ENCODE measurements around the gene SPATA21.

SPATA21 gene

GRCh38 chr1:16418823-16419425 lies 18.3 kb downstream of the SPATA21 start:
- no peak for DNase-seq

- no peak for DNase-seq
These were observed 24.0 kb downstream of the SPATA21 start for GRCh38 chr1:16413191-16413590.

- no peak for DNase-seq
These were observed 26.4 kb downstream of the SPATA21 start for GRCh38 chr1:16410803-16411202.

GRCh38 chr1:16409536-16410152 lies 27.6 kb downstream of the SPATA21 start:
- DNase-seq, result no peak

GRCh38 chr1:16406868-16407267 lies 30.4 kb downstream of the SPATA21 start:
- DNase-seq, result no peak

- no peak for DNase-seq
These were observed 31.8 kb downstream of the SPATA21 start for GRCh38 chr1:16405441-16405840.

GRCh38 chr1:16402742-16403141 lies 34.5 kb downstream of the SPATA21 start:
- no peak for DNase-seq

- no peak for DNase-seq
These were observed 38.8 kb downstream of the SPATA21 start for GRCh38 chr1:16398371-16398953.

GRCh38 chr1:16397120-16397519 lies 40.1 kb downstream of the SPATA21 start:
- no peak for DNase-seq

- no peak for DNase-seq
These were observed 40.6 kb downstream of the SPATA21 start for GRCh38 chr1:16396591-16396990.

GRCh38 chr1:16394977-16395376 lies 42.2 kb downstream of the SPATA21 start:
- DNase-seq, result no peak

- DNase-seq, result no peak
These were observed 43.4 kb downstream of the SPATA21 start for GRCh38 chr1:16393570-16394521.

- DNase-seq, result no peak
These were observed 44.3 kb downstream of the SPATA21 start for GRCh38 chr1:16392740-16393569.

GRCh38 chr1:16391411-16391810 lies 45.8 kb downstream of the SPATA21 start:
- no peak for DNase-seq

- no peak for DNase-seq
These were observed 49.7 kb downstream of the SPATA21 start for GRCh38 chr1:16387201-16388188.

- no peak for DNase-seq
These were observed 50.6 kb downstream of the SPATA21 start for GRCh38 chr1:16386454-16387113.

- no peak for DNase-seq
These were observed 51.4 kb downstream of the SPATA21 start for GRCh38 chr1:16385659-16386453.

GRCh38 chr1:16383888-16384287 lies 53.3 kb downstream of the SPATA21 start:
- DNase-seq, result no peak

- DNase-seq, result no peak
These were observed 56.4 kb downstream of the SPATA21 start for GRCh38 chr1:16380868-16381267.

GRCh38 chr1:16378443-16378842 lies 58.8 kb downstream of the SPATA21 start:
- no peak for DNase-seq
